Stimulated activated naive CD4-positive, alpha-beta T cell treated with Interleukin-2 at 50 U/mL for 16 hours (primary cell): ENCODE measurements around the gene MYMX.
A peak's percentile ranks its signal among the peaks of the same experiment; 100 is the strongest.
"Not testable (repeated sequence)": the region's sequence is repeated elsewhere in the genome, so short reads cannot be mapped to it uniquely, and the experiment has no call there.

Experiments used
- DNase-seq: peaks from one replicate; lab custom pipeline; 2025; lab: John Stamatoyannopoulos, UW

MYMX gene

DNA sequence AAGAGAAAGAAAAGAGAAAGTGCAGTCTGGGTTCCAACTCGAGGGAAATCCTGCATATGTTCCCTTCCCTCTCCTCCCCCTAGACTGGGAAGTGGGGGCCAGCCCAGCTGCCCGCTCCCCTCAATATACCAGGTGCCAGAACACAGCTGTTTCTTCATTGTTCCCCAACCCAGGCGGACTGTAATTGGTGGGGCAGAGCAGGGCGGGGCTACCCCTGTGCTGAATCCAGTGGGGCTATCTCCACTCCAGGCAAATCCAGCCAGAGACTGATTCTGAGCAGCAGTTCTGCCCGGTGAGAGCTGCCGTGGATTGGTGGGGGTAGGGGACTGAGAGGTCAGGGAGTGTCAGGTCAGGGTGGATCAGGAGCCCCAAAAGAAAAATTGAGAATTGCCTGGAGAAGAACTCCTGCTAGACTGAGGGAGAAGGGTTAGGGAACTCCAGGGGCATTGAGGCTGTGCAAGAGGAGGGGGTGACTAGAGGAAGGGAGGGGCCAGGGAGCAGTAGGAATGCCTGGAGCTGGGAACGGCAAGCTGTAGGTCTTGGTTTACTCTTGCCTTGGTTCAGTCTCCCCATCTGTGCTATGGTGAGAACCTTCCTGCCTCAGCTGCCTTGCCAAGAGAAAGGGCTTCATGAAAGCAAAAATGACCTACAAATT is at the start of gene MYMX:
Gene MYMX (plus strand): TSS at position 250 of the 655 bp plus-strand sequence. CDS start 546 bp downstream, outside the sequence.
- DNase-seq = no peak

DNA sequence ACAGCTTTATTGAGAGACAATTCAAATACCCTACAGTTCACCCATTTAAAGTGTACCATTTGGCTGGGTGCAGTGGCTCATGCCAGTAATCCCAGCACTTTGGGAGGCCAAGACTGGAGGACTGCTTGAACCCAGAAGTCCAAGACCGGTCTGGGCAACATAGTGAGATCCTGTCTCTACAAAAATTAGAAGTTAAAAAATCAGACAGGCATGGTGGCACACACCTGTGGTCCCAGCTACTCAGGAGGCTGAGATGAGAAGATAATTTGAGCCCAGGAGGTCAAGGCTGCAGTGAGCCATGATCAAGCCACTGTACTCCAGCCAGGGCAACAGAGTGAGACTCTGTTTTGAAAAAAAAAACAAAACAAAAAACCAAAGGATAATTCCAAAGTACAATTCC is 49.2 kb upstream of the MYMX start:
- DNase-seq = no peak

DNA sequence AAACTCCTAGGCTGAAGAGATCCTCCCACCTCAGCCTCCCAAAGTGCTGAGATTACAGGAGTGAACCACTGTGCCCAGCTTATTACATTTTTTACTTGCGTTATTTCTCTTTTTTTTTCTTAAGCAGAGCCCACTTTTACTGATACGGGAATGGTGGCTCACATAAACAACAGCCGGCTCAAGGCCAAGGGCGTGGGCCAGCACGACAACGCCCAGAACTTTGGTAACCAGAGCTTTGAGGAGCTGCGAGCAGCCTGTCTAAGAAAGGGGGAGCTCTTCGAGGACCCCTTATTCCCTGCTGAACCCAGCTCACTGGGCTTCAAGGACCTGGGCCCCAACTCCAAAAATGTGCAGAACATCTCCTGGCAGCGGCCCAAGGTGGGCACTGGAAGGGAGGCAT is 47.6 kb upstream of the MYMX start:
- no peak for DNase-seq

DNA sequence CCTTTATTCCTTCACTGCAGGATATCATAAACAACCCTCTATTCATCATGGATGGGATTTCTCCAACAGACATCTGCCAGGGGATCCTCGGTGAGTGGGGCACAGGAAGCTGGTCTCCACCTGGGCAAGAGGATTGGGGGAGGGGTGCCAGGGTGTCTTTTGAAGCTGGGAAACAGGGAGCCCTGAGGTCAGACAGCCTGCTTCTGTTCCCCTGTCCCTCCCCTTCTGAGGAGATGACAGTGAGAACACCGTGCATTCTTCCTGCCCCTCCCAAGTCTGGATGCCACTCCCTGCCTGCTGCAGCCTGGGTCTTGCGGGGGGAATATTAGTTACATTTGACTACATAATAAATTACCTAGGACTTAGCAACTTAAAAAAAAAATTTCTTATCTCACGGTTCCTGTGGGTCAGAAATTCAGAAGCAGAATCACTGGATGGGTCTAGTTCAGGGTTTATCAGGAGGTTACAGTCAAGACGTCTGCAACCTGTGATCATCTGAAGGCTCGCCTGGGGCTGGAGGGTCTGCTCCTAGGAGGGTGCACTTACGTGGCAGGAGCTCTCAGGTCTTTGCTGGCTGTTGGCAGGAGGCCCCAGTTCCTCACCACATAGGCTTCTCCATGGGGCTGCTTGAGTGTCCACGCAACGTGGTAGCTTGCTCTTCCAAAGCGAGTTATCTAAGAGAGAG is 46.7 kb upstream of the MYMX start:
- DNase-seq = no peak

DNA sequence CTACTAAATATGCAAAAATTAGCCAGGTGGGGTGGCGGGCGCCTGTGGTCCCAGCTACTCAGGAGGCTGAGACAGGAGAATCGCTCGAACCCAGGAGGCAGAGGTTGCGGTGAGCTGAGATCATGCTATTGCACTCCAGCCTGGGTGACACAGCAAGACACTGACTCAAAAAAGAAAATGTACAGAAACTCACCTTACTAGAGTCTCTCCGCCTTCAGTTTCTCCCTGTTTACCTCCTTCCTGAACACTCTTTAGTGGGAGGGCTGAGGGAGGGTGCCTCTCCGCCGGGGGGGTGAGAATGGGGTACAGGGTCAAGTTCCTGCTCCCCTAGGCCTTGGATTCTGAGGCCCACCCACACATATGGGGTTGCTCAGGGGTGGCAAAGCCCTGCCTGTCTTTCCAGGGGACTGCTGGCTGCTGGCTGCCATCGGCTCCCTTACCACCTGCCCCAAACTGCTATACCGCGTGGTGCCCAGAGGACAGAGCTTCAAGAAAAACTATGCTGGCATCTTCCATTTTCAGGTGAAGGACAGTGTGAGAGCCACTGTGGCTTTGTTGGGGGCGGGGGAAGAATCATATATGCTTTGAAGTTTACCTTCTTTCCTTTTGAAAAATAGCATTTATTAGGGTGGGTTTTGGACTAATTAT is 44.7 kb upstream of the MYMX start:
- peak; percentile 54 for DNase-seq

DNA sequence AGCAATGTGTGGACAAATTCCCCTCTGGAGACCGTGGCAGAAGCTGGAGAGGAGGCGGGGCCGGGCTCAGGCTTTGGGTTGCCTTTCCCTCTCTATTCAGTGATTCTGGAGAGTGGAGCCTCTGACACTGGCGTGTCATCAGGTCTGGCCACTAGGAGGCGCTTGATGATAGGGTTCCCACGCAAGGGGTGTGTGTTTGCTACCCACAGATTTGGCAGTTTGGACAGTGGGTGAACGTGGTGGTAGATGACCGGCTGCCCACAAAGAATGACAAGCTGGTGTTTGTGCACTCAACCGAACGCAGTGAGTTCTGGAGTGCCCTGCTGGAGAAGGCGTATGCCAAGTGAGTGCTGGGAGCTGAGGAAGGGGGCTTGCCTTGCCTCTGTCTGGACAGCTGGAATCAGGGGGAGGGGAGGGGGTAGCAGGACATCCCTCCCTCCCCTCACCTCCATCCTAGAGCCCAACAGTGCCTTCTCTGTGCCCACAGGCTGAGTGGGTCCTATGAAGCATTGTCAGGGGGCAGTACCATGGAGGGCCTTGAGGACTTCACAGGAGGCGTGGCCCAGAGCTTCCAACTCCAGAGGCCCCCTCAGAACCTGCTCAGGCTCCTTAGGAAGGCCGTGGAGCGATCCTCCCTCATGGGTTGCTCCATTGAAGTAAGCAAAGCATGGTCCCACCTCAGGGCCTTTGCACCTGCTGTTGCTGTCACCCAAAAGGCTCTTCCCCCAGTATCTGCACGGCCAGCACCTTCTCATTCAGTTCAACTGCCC is 43.8 kb upstream of the MYMX start:
- peak; percentile 65 for DNase-seq

DNA sequence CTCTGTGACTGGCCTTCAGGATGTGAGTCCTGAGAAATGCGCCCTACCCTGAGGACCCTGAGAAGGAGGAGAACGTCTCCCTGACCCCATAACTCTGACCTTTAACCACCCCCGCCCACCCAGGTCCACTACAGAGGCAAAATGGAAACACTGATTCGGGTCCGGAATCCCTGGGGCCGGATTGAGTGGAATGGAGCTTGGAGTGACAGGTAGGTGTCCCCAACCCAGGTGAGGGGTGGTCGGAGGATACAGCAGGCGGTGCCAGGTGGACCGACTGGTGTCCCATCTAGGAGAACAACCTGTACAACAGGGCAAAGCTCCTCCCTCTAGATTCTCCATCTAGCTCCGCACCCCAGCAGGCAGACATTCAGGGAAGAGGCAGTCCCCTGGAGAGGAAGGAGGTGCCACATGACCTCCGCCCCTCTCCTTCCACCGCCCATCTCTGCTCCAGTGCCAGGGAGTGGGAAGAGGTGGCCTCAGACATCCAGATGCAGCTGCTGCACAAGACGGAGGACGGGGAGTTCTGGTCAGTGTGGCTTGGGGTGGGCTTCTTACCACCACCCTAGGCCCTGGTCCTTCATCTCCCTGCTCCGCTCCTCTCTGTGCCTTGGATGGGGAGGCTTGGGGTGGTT is 40.5 kb upstream of the MYMX start:
- no peak for DNase-seq

DNA sequence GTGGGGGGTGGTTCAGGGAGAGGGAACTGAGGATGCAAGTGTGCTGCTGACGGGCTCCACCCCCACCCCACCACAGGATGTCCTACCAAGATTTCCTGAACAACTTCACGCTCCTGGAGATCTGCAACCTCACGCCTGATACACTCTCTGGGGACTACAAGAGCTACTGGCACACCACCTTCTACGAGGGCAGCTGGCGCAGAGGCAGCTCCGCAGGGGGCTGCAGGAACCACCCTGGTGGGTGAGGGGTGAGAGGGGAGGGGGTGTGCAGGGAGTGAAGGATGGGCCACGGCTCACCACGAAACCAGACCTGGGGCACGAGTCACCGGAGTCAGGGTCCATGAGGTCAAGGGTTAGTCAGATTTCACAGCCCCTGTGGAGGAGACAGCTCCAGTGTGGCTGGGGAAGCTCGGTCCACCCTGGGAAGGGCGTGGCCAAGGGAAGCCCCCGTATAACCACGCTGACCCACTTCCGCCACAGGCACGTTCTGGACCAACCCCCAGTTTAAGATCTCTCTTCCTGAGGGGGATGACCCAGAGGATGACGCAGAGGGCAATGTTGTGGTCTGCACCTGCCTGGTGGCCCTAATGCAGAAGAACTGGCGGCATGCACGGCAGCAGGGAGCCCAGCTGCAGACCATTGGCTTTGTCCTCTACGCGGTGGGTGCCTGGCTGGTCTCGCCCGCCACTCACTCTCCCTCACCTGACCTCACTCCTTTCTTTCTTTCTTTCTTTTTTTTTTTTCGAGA is 39.8 kb upstream of the MYMX start:
- DNase-seq = no peak

DNA sequence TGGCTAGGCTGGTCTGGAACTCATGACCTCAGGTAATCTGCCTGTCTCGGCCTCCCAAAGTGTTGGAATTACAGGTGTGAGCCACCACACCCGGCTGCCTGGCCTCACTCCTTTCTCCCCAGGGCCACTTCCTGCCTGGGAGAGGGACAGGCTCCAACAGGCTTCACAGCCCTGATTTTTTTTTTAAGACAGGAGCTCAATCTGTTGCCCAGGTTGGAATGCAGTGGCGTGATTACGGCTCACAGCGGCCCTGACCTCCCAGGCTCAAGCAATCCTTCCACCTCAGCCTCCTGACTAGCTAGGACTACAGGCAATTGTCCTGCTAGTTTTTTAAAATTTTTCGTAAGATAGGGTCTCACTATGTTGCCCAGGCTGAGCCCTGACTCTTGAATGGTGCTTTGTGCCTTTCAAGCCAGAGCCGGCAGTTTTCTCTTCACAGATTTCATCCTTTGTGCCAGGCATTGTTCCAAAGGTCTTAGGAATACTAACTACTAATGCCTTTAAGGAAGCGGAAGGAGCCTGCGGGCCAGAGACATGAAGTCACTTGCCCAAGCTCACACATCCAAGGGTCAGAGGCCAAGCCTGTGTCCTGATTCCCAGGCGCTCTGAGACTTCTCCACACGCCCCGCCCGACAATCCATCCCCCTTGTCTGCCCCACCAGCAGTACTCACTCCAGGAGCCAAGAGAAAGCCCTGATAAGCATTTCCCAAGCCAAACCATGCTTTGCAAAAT is 38.9 kb upstream of the MYMX start:
- no peak for DNase-seq

DNA sequence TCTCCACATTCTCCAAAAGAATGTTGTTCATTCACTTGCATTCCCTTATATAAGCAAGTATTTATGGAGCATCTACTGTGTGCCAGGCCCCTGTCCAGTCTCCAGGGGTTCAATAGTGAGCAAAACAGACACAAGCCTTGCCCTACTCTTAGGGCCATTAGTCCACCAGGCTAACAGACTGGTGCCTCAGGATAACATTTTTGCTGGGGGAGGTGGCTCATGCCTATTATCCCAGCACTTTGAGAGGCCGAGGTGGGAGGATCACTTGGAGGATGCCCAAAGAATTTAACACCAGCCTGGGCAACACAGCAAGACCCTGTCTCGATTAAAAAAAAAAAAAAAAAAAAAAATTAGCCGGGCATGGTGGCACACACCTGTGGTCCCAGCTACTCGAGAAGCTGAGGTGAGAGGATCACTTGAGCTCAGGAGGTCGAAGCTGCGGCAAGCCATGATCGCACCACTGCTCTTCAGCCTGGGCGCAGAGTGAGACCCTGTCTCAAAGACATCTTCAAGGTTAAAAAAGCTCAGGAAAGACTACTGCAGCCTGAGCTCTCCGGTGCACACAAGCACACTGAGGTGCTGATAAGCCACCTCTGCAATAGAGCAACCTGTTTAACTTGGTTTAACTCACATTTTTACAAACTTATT is 38.2 kb upstream of the MYMX start:
- no peak for DNase-seq

DNA sequence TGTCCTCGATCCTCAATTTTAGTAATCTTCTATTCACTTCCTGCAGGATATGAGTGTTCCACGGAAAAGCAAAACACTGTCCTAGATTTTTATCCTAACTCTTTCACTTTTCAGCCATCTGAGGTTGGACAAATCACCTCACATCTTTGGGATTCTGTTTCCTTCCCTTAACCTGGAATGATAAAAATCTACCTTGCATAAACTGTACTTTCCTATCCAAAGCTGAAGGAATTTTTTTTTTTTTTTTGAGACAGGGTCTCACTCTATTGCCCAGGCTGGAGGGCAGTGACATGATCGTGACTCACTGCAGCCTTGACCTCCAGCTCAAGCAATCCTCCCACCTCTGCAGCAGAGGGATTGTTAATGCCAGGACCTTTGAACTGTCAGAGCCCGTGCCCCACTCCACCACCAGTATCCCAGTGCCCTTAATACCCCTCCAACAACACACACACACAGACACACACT is 37.6 kb upstream of the MYMX start:
- DNase-seq = no peak

DNA sequence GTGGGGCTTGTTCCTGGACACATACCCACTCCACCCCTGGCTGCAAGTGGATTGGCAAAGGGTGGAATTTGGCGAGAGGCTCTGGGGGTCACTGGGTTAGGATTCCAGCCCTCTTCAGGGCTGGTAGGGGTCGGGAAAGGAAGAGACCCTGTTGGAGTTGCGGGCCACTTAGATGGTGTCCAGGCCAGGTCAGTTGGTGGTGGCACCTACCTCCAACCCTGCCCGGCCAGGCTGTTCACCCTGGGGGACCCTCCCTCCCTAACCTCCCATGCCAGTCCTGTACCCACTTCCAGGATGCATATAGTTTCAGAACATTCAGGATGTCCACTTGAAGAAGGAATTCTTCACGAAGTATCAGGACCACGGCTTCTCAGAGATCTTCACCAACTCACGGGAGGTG is 37.1 kb upstream of the MYMX start:
- no peak for DNase-seq

DNA sequence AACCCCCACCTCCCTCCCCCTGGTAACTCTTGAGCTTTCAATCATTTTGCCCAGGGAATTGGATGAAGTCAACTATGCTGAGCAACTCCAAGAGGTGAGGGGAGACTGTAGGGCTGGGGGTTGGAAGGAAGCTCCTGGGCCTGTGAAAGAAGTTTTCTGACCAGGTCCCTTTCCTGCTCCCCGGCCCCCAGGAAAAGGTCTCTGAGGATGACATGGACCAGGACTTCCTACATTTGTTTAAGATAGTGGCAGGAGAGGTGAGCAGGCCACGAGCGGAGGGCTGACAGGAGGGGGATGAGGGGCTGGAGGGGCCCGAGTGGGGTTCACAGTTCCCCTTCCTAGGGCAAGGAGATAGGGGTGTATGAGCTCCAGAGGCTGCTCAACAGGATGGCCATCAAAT is 36.3 kb upstream of the MYMX start:
- no peak for DNase-seq

DNA sequence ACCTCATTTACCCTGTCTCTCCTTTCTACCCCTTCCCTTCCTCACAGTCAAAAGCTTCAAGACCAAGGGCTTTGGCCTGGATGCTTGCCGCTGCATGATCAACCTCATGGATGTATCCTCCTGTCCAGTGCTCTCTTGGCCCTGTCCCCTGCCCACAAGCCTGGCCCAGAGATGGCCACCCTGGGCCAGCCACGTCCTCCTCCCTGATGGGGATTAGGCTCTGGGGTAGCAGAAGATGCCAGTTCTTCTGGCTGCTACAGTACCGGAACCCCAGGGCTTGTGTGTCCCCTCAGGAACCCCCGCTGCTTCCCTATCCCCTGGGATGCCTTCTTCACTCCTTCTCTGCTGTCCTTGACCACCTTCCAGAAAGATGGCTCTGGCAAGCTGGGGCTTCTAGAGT is 35.8 kb upstream of the MYMX start:
- DNase-seq = no peak

DNA sequence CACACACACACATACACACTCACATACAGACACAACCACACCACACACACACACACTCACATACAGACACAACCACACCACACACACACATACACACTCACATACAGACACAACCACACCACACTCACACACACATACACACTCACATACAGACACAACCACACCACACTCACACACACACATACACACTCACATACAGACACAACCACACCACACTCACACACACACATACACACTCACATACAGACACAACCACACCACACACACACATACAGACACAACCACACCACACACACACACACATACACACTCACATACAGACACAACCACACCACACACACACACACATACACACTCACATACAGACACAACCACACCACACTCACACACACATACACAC is 34.9 kb upstream of the MYMX start:
- DNase-seq = not testable (repeated sequence)

DNA sequence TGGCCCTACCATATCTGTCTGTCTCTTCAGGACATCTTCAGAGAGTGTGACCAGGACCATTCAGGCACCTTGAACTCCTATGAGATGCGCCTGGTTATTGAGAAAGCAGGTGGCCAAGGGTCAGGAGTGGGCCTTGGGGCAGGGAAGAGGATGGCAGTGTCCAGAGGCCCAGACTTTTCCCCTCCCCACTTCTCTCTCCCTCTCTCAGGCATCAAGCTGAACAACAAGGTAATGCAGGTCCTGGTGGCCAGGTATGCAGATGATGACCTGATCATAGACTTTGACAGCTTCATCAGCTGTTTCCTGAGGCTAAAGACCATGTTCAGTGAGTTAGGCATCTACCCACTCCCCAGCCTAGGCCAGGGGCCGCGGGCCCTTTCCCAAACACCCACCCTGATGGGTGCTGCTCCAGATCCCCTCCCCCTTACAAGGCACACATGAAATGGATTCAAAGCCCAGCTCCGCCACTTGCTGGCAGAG is 33.8 kb upstream of the MYMX start:
- DNase-seq = no peak

DNA sequence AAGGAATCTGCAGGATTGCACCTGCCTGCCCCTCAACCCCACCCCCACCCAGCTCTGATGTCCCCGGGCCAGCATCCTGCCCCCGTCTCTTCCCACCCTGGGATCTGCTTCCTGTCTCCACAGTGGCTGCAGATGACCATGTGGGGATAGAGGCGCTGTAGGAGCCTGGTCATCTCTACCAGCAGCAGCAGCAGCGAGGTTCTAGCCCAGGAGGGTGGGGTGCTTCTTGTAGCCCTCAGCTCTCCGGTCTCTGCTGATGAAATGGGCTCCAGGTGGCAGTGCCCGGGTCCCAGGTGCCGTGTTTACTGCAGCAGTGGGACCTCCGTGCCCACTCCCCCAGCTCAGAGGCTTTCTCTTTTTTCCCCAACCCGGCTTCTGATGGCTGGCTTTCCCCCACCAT is 32.9 kb upstream of the MYMX start:
- DNase-seq = no peak

DNA sequence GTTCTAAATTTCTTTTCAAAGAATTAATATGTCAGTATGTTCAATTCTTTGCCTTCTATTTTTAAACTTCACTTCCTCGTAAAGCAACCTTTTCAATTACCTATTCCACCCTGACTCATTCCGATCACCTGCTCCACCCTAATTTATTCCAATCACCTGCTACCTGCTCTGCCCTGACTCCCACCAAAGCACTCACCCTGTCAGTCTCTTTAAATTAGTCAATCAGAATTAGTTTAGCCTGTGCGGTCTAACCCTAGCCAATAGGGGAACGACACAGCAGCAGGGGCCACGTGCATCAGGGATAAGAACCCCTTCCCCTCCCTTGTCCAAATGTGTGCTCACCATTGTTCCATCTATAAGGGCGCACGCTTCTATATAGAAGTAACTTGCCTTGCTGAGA is 31.4 kb upstream of the MYMX start:
- DNase-seq = not testable (repeated sequence)

DNA sequence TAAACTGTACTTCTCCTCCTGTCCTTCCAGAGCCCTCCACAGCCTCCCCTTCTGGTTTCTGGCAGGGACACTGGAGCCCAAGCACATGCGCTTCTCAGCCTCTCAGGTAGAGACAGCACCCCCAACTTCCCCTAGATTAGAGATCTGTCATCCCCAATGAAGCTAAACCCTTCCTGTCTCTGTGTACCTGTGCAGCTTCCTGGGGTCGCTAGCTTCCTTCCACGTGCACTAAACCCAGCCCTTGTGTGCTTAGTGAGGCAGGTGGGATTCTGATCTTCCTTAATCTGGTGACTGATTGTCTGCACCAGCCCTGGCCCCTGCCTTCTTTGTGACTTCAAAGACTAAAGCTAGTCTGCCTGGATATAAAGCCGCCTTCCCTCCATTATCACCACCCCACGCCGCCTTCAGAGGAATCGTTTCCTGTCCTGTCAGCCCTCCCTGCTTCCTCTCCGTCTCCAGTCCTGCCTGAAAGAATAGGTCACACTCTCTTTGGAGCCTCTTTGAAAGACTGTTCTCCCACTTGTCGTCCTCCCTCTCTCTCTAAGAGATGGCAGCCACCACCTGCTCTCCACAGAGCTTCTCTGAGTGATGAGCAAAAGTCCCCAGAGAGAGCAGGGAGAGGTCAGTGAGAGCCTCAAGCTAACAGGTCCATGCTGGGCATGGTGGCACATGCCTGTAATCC is 30.6 kb upstream of the MYMX start:
- DNase-seq = no peak
